ENCODE measurements around the gene LEFTY1. TPM values are rescaled to one million over a fixed set of nuclear protein-coding genes. Genes with fewer than 3 reads are reported as not detected.

Gene LEFTY1
- total RNA-seq, 1 donor from 2014 or later = 0.28 TPM

- Mint-ChIP-seq H3K27me3 (ENCODE audit: unreplicated experiment) (peaks cover 4% of the 10 kb centered on the region), H3K4me1 (ENCODE audit: unreplicated experiment) (peaks cover 6% of the 10 kb centered on the region), H3K9me3 (ENCODE audit: unreplicated experiment) (no peaks in the 10 kb centered on the region), H3K4me3 (ENCODE audit: unreplicated experiment) (no peak overlapping the region), H3K27ac (ENCODE audit: unreplicated experiment) (no peak overlapping the region), H3K36me3 (ENCODE audit: low read depth, unreplicated experiment) (peaks cover 50% of the 10 kb centered on the region)
- no peak for DNase-seq (ENCODE audit: low spot score)
- TF ChIP-seq CTCF (IDR thresholded peaks at IDR 0.05; ENCODE audit: unreplicated experiment) = no peak
Observed at GRCh38 chr1:225853441-225853840, 35.5 kb downstream of the LEFTY1 start.

GRCh38 chr1:225852413-225853124 lies 36.4 kb downstream of the LEFTY1 start:
- no peaks in the 10 kb centered on the region for H3K9me3 Mint-ChIP-seq (ENCODE audit: unreplicated experiment)
- no peak overlapping the region for H3K4me3 Mint-ChIP-seq (ENCODE audit: unreplicated experiment)
- H3K4me1 Mint-ChIP-seq (ENCODE audit: unreplicated experiment) = peaks cover 12% of the 10 kb centered on the region
- TF ChIP-seq CTCF (IDR thresholded peaks at IDR 0.05; ENCODE audit: unreplicated experiment) = no peak
- no peak overlapping the region for H3K27ac Mint-ChIP-seq (ENCODE audit: unreplicated experiment)
- DNase-seq (ENCODE audit: low spot score) = no peak
- H3K27me3 Mint-ChIP-seq (ENCODE audit: unreplicated experiment) = peaks cover 7% of the 10 kb centered on the region
- H3K36me3 Mint-ChIP-seq (ENCODE audit: low read depth, unreplicated experiment) = peaks cover 56% of the 10 kb centered on the region

DNA sequence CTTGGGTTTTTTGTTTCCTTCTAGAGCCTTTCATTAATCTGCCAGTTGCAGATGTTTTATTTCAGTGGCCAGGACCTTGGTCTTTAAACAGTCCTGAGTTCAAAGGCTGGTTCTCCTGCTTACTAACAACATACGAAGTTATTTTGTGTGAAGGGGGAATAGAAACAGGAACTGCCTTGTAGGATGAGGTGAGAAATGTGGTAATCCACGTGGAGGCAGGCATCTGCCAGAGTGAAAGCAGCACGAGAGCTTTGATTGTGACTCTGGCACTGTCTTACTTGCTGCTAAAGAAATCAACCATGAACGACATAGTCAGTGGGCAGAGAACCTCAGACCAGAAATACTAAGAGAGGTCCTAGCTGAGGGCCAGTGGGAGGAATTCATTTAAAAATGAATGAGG lies 37.1 kb downstream of the LEFTY1 start:
- H3K27ac Mint-ChIP-seq (ENCODE audit: unreplicated experiment) = no peak overlapping the region
- H3K9me3 Mint-ChIP-seq (ENCODE audit: unreplicated experiment) = no peaks in the 10 kb centered on the region

GRCh38 chr1:225850370-225850769 lies 38.6 kb downstream of the LEFTY1 start:
- peaks cover 69% of the 10 kb centered on the region for H3K36me3 Mint-ChIP-seq (ENCODE audit: low read depth, unreplicated experiment)
- H3K4me1 Mint-ChIP-seq (ENCODE audit: unreplicated experiment) = peaks cover 12% of the 10 kb centered on the region
- DNase-seq (ENCODE audit: low spot score) = no peak
- H3K4me3 Mint-ChIP-seq (ENCODE audit: unreplicated experiment) = no peak overlapping the region
- peak overlapping the region; percentile 36 for H3K27ac Mint-ChIP-seq (ENCODE audit: unreplicated experiment)
- H3K9me3 Mint-ChIP-seq (ENCODE audit: unreplicated experiment) = no peaks in the 10 kb centered on the region
- no peak for TF ChIP-seq CTCF (IDR thresholded peaks at IDR 0.05; ENCODE audit: unreplicated experiment)
- peaks cover 7% of the 10 kb centered on the region for H3K27me3 Mint-ChIP-seq (ENCODE audit: unreplicated experiment)

More for the DNA sequence above, 37.1 kb downstream of the LEFTY1 start:
- Mint-ChIP-seq H3K4me3 (ENCODE audit: unreplicated experiment) (peak overlapping the region; percentile 33), H3K4me1 (ENCODE audit: unreplicated experiment) (peaks cover 12% of the 10 kb centered on the region), H3K36me3 (ENCODE audit: low read depth, unreplicated experiment) (peaks cover 60% of the 10 kb centered on the region), H3K27me3 (ENCODE audit: unreplicated experiment) (peaks cover 7% of the 10 kb centered on the region)
- TF ChIP-seq CTCF (IDR thresholded peaks at IDR 0.05; ENCODE audit: unreplicated experiment) = no peak
- no peak for DNase-seq (ENCODE audit: low spot score)

GRCh38 chr1:225849925-225850324 lies 39.0 kb downstream of the LEFTY1 start:
- Mint-ChIP-seq H3K9me3 (ENCODE audit: unreplicated experiment) (no peaks in the 10 kb centered on the region), H3K27ac (ENCODE audit: unreplicated experiment) (peak overlapping the region; percentile 36), H3K4me3 (ENCODE audit: unreplicated experiment) (peak overlapping the region; percentile 69), H3K27me3 (ENCODE audit: unreplicated experiment) (peaks cover 7% of the 10 kb centered on the region), H3K36me3 (ENCODE audit: low read depth, unreplicated experiment) (peaks cover 69% of the 10 kb centered on the region), H3K4me1 (ENCODE audit: unreplicated experiment) (peaks cover 12% of the 10 kb centered on the region)
- no peak for DNase-seq (ENCODE audit: low spot score)
- no peak for TF ChIP-seq CTCF (IDR thresholded peaks at IDR 0.05; ENCODE audit: unreplicated experiment)

All from endothelial cell (in vitro differentiated cells).